Stimulated activated CD4-positive, alpha-beta T cell treated with anti-CD3 and anti-CD28 coated beads, Interleukin-15, amount 100 ng/mL, for 24 hours (primary cell): ENCODE measurements around the gene EIF3J.
"Not testable (repeated sequence)": the region's sequence is repeated elsewhere in the genome, so short reads cannot be mapped to it uniquely, and the experiment has no call there.

ENCODE experiments used
- DNase-seq: peaks from one replicate; pipeline ENCODE4 v3.0.0-alpha.2; 2020

Gene EIF3J

GRCh38 chr15:44536962-44537734, at the start of gene EIF3J:
Gene EIF3J, plus strand, starts transcription at chr15:44537147. Its CDS starts 48 bp downstream, at chr15:44537195.
- DNase-seq: peak; percentile 96

GRCh38 chr15:44489464-44489863, 47.5 kb upstream of the EIF3J start:
- DNase-seq: no peak

GRCh38 chr15:44490622-44491021, 46.3 kb upstream of the EIF3J start:
- no peak for DNase-seq

- no peak for DNase-seq
Measured at GRCh38 chr15:44492040-44492439, 44.9 kb upstream of the EIF3J start.

- no peak for DNase-seq
Measured at GRCh38 chr15:44492672-44493071, 44.3 kb upstream of the EIF3J start.

GRCh38 chr15:44495562-44495961, 41.4 kb upstream of the EIF3J start:
- DNase-seq: no peak

GRCh38 chr15:44500555-44500954, 36.4 kb upstream of the EIF3J start:
- no peak for DNase-seq

GRCh38 chr15:44501768-44502366, 35.1 kb upstream of the EIF3J start:
- no peak for DNase-seq

GRCh38 chr15:44516436-44516835, 20.5 kb upstream of the EIF3J start:
- no peak for DNase-seq

- no peak for DNase-seq
Measured at GRCh38 chr15:44519537-44519936, 17.4 kb upstream of the EIF3J start.

- no peak for DNase-seq
Measured at GRCh38 chr15:44525018-44525417, 11.9 kb upstream of the EIF3J start.

- DNase-seq: no peak
Measured at GRCh38 chr15:44527241-44527640, 9.7 kb upstream of the EIF3J start.

- DNase-seq: no peak
Measured at GRCh38 chr15:44529864-44530604, 6.9 kb upstream of the EIF3J start.

GRCh38 chr15:44530653-44531052, 6.3 kb upstream of the EIF3J start:
- DNase-seq: no peak

- DNase-seq: not testable (repeated sequence)
Measured at GRCh38 chr15:44532275-44532674, 4.7 kb upstream of the EIF3J start.

- no peak for DNase-seq
Measured at GRCh38 chr15:44532689-44533088, 4.3 kb upstream of the EIF3J start.

GRCh38 chr15:44535092-44535491, 1.9 kb upstream of the EIF3J start:
- no peak for DNase-seq

- DNase-seq: peak; percentile 41
Measured at GRCh38 chr15:44535523-44536301, 1.2 kb upstream of the EIF3J start.

- DNase-seq: no peak
Measured at GRCh38 chr15:44536302-44536961, 515 bp upstream of the EIF3J start.

GRCh38 chr15:44537735-44538240, 841 bp downstream of the EIF3J start:
- peak; percentile 18 for DNase-seq

GRCh38 chr15:44541282-44541958, 4.5 kb downstream of the EIF3J start:
- DNase-seq: no peak

- no peak for DNase-seq
Measured at GRCh38 chr15:44542596-44542995, 5.6 kb downstream of the EIF3J start.
